ENCODE results near the gene C19orf47. TPM values are rescaled to one million over a fixed set of nuclear protein-coding genes. Genes with fewer than 3 reads are reported as not detected.

C19orf47 gene
- total RNA-seq, 2 experiments from 2014 or later: 15.6 to 33.8 TPM

- no peaks in the 10 kb centered on the region for H3K9me2 ChIP-seq (ENCODE audit: insufficient read depth, low read length)
- H3K79me2 ChIP-seq (ENCODE audit: insufficient read depth, low read depth, low read length): no peaks in the 10 kb centered on the region
- CTCF ChIA-PET (ENCODE audit: unreplicated experiment): no interaction called here
- H3K36me3 ChIP-seq (ENCODE audit: insufficient read depth, low read length): no peaks in the 10 kb centered on the region
- POLR2A ChIA-PET: interaction anchor here (1.2 kb wide), 1 partner anchor 9 kb away, joined by 3 read pairs; no protein-coding TSS in a partner anchor
- H3K27ac ChIP-seq (ENCODE audit: low read depth, low read length, poor library complexity, severe bottlenecking): no peak overlapping the region
- intact Hi-C loops (cut with micrococcal nuclease; ENCODE audit: unreplicated experiment): no loop called here
- H2AFZ ChIP-seq (ENCODE audit: low read length): no peak overlapping the region
- BruUV-seq (replicated peaks): no TSS peak
- H4K20me1 ChIP-seq (ENCODE audit: insufficient read depth, low read length): no peaks in the 10 kb centered on the region
- no peak for DNase-seq (ENCODE audit: low spot score)
- H3K4me3 ChIP-seq (ENCODE audit: low read depth, low read length, poor library complexity, severe bottlenecking): no peak overlapping the region
- no peaks in the 10 kb centered on the region for H3K9me3 ChIP-seq (ENCODE audit: low read length)
- H3K4me2 ChIP-seq (ENCODE audit: low read length): no peak overlapping the region
- H3K4me1 ChIP-seq (ENCODE audit: insufficient read depth, low read length, poor library complexity, severe bottlenecking): no peaks in the 10 kb centered on the region
- TF ChIP-seq EZH2phosphoT487 (IDR thresholded peaks at IDR 0.05; ENCODE audit: borderline replicate concordance, low read depth, low read length) (no peak), CTCF (conservative IDR thresholded peaks at IDR 0.05; ENCODE audit: low read length) (no peak)
Observed at GRCh38 chr19:40388481-40388880, 40.3 kb upstream of the C19orf47 start.

GRCh38 chr19:40387155-40387554 lies 39.0 kb upstream of the C19orf47 start:
- Histone ChIP-seq H3K9me3 (ENCODE audit: low read length) (no peaks in the 10 kb centered on the region), H3K4me3 (ENCODE audit: low read depth, low read length, poor library complexity, severe bottlenecking) (no peak overlapping the region), H3K79me2 (ENCODE audit: insufficient read depth, low read depth, low read length) (no peaks in the 10 kb centered on the region), H3K9me2 (ENCODE audit: insufficient read depth, low read length) (no peaks in the 10 kb centered on the region), H3K4me2 (ENCODE audit: low read length) (no peak overlapping the region), H3K36me3 (ENCODE audit: insufficient read depth, low read length) (no peaks in the 10 kb centered on the region), H2AFZ (ENCODE audit: low read length) (no peak overlapping the region), H3K27ac (ENCODE audit: low read depth, low read length, poor library complexity, severe bottlenecking) (no peak overlapping the region), H4K20me1 (ENCODE audit: insufficient read depth, low read length) (no peaks in the 10 kb centered on the region), H3K4me1 (ENCODE audit: insufficient read depth, low read length, poor library complexity, severe bottlenecking) (no peaks in the 10 kb centered on the region)
- intact Hi-C loops (cut with micrococcal nuclease; ENCODE audit: unreplicated experiment): no loop called here
- no peak for DNase-seq (ENCODE audit: low spot score)
- TF ChIP-seq EZH2phosphoT487 (IDR thresholded peaks at IDR 0.05; ENCODE audit: borderline replicate concordance, low read depth, low read length): no peak
- no peak for TF ChIP-seq CTCF (conservative IDR thresholded peaks at IDR 0.05; ENCODE audit: low read length)
- BruUV-seq (replicated peaks): no TSS peak
- ChIA-PET CTCF (ENCODE audit: unreplicated experiment) (interaction anchor here (0.6 kb wide), 1 partner anchor 20 kb away, joined by 5 read pairs; no protein-coding TSS in a partner anchor), POLR2A (interaction anchor here (0.7 kb wide), 1 partner anchor 94 kb away, joined by 7 read pairs; no protein-coding TSS in a partner anchor)

GRCh38 chr19:40383668-40384248 lies 35.6 kb upstream of the C19orf47 start:
- DNase-seq (ENCODE audit: low spot score): no peak
- H3K27ac ChIP-seq (ENCODE audit: low read depth, low read length, poor library complexity, severe bottlenecking): no peak overlapping the region
- intact Hi-C loops (cut with micrococcal nuclease; ENCODE audit: unreplicated experiment): no loop called here
- ChIA-PET CTCF (ENCODE audit: unreplicated experiment) (no interaction called here), POLR2A (no interaction called here)
- H3K79me2 ChIP-seq (ENCODE audit: insufficient read depth, low read depth, low read length): no peaks in the 10 kb centered on the region
- H3K9me3 ChIP-seq (ENCODE audit: low read length): no peaks in the 10 kb centered on the region
- H3K4me3 ChIP-seq (ENCODE audit: low read depth, low read length, poor library complexity, severe bottlenecking): no peak overlapping the region
- no peaks in the 10 kb centered on the region for H3K9me2 ChIP-seq (ENCODE audit: insufficient read depth, low read length)
- no peaks in the 10 kb centered on the region for H4K20me1 ChIP-seq (ENCODE audit: insufficient read depth, low read length)
- BruUV-seq (replicated peaks): no TSS peak
- H3K36me3 ChIP-seq (ENCODE audit: insufficient read depth, low read length): no peaks in the 10 kb centered on the region
- H3K4me1 ChIP-seq (ENCODE audit: insufficient read depth, low read length, poor library complexity, severe bottlenecking): no peaks in the 10 kb centered on the region
- H3K4me2 ChIP-seq (ENCODE audit: low read length): no peak overlapping the region
- no peak overlapping the region for H2AFZ ChIP-seq (ENCODE audit: low read length)
- no peak for TF ChIP-seq CTCF (conservative IDR thresholded peaks at IDR 0.05; ENCODE audit: low read length)
- no peak for TF ChIP-seq EZH2phosphoT487 (IDR thresholded peaks at IDR 0.05; ENCODE audit: borderline replicate concordance, low read depth, low read length)

Data from OCI-LY7 (cell line).